Measurements from ENCODE around the gene SYT1. TPM values are rescaled to one million over a fixed set of nuclear protein-coding genes. Genes with fewer than 3 reads are reported as not detected.

Gene SYT1
- total and polyA plus RNA-seq, 2 donors (not counting 1 experiment from before 2014, with no cell fraction given): 0.90 to 2.1 TPM

- H3K27ac ChIP-seq (ENCODE audit: insufficient read depth, low read length): no peak overlapping the region
- H4K20me1 ChIP-seq (ENCODE audit: control insufficient read depth, extremely low read depth, insufficient read depth, low read length): no peaks in the 10 kb centered on the region
- DNase-seq (ENCODE audit: low read depth in 2 of 2): no peak
- no peak overlapping the region for H3K9ac ChIP-seq (ENCODE audit: insufficient read depth, low read length)
- H3K79me2 ChIP-seq (ENCODE audit: control insufficient read depth, insufficient read depth, low read length): no peaks in the 10 kb centered on the region
- no peak for TF ChIP-seq EZH2 (IDR thresholded peaks at IDR 0.05; ENCODE audit: low read length, missing control alignments)
- TF ChIP-seq CTCF (conservative IDR thresholded peaks at IDR 0.05 in 1 of 2, IDR thresholded peaks at IDR 0.05 in 1 of 2; ENCODE audit: low read depth in 1 of 2, low read length in 2 of 2): no peak
- H3K4me3 ChIP-seq (replicated peaks in 1 of 4; ENCODE audit: control extremely low read depth in 1 of 4, insufficient read depth in 1 of 4, low read depth in 3 of 4, low read length in 4 of 4): no peak overlapping the region
- no peaks in the 10 kb centered on the region for H3K4me1 ChIP-seq (ENCODE audit: control insufficient read depth, extremely low read depth, insufficient read depth, low read length)
- H3K36me3 ChIP-seq (ENCODE audit: control insufficient read depth, insufficient read depth, low read length): no peaks in the 10 kb centered on the region
- no peaks in the 10 kb centered on the region for H3K9me3 ChIP-seq (ENCODE audit: control insufficient read depth, insufficient read depth, low read depth, low read length)
- no peak overlapping the region for H3K4me2 ChIP-seq (ENCODE audit: extremely low read depth, insufficient read depth, low read length)
- H2AFZ ChIP-seq (ENCODE audit: low read length): no peak overlapping the region
- H3K27me3 ChIP-seq (ENCODE audit: control insufficient read depth, insufficient read depth, low read length): no peaks in the 10 kb centered on the region
These were observed 129.7 kb downstream of the SYT1 start for GRCh38 chr12:78994168-78994791.

DNA sequence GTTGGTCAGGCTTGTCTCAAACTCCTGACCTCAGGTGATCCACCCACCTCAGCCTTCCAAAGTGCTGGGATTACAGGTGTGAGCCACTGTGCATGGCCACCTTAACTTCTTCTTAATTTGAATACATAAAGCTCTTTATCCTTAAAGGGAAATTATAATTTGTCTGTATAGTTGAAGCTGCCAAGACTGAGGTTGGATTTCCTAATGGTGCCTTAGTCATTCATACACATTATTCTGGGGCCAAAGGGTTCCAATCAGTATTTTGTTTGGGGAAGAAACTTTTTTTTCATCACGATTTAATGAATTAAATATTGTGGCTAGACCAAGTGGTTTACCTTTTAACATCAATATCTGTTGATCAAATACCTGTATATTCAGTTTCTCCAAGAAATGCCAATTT, 135.9 kb downstream of the SYT1 start:
- no peaks in the 10 kb centered on the region for H4K20me1 ChIP-seq (ENCODE audit: control insufficient read depth, extremely low read depth, insufficient read depth, low read length)
- no peaks in the 10 kb centered on the region for H3K4me1 ChIP-seq (ENCODE audit: control insufficient read depth, extremely low read depth, insufficient read depth, low read length)
- peak; percentile 17 to 53 for DNase-seq (ENCODE audit: low read depth in 2 of 2)
- no peak overlapping the region for H3K4me2 ChIP-seq (ENCODE audit: extremely low read depth, insufficient read depth, low read length)
- no peak overlapping the region for H3K9ac ChIP-seq (ENCODE audit: insufficient read depth, low read length)
- no peak overlapping the region for H3K4me3 ChIP-seq (replicated peaks in 1 of 4; ENCODE audit: control extremely low read depth in 1 of 4, insufficient read depth in 1 of 4, low read depth in 3 of 4, low read length in 4 of 4)
- H3K9me3 ChIP-seq (ENCODE audit: control insufficient read depth, insufficient read depth, low read depth, low read length): no peaks in the 10 kb centered on the region
- no peak for TF ChIP-seq EZH2 (IDR thresholded peaks at IDR 0.05; ENCODE audit: low read length, missing control alignments)
- TF ChIP-seq CTCF (conservative IDR thresholded peaks at IDR 0.05 in 1 of 2, IDR thresholded peaks at IDR 0.05 in 1 of 2; ENCODE audit: low read depth in 1 of 2, low read length in 2 of 2): no peak
- no peak overlapping the region for H3K27ac ChIP-seq (ENCODE audit: insufficient read depth, low read length)
- H3K79me2 ChIP-seq (ENCODE audit: control insufficient read depth, insufficient read depth, low read length): no peaks in the 10 kb centered on the region
- no peaks in the 10 kb centered on the region for H3K36me3 ChIP-seq (ENCODE audit: control insufficient read depth, insufficient read depth, low read length)
- H3K27me3 ChIP-seq (ENCODE audit: control insufficient read depth, insufficient read depth, low read length): no peaks in the 10 kb centered on the region
- no peak overlapping the region for H2AFZ ChIP-seq (ENCODE audit: low read length)

- H3K9ac ChIP-seq (ENCODE audit: insufficient read depth, low read length): no peak overlapping the region
- no peak overlapping the region for H3K27ac ChIP-seq (ENCODE audit: insufficient read depth, low read length)
- no peak overlapping the region for H3K4me2 ChIP-seq (ENCODE audit: extremely low read depth, insufficient read depth, low read length)
- DNase-seq (ENCODE audit: low read depth in 2 of 2): no peak
- H4K20me1 ChIP-seq (ENCODE audit: control insufficient read depth, extremely low read depth, insufficient read depth, low read length): no peaks in the 10 kb centered on the region
- no peaks in the 10 kb centered on the region for H3K79me2 ChIP-seq (ENCODE audit: control insufficient read depth, insufficient read depth, low read length)
- TF ChIP-seq EZH2 (IDR thresholded peaks at IDR 0.05; ENCODE audit: low read length, missing control alignments) (no peak), CTCF (conservative IDR thresholded peaks at IDR 0.05 in 1 of 2, IDR thresholded peaks at IDR 0.05 in 1 of 2; ENCODE audit: low read depth in 1 of 2, low read length in 2 of 2) (no peak)
- H3K4me1 ChIP-seq (ENCODE audit: control insufficient read depth, extremely low read depth, insufficient read depth, low read length): no peaks in the 10 kb centered on the region
- H3K36me3 ChIP-seq (ENCODE audit: control insufficient read depth, insufficient read depth, low read length): no peaks in the 10 kb centered on the region
- no peaks in the 10 kb centered on the region for H3K9me3 ChIP-seq (ENCODE audit: control insufficient read depth, insufficient read depth, low read depth, low read length)
- H3K27me3 ChIP-seq (ENCODE audit: control insufficient read depth, insufficient read depth, low read length): no peaks in the 10 kb centered on the region
- H3K4me3 ChIP-seq (replicated peaks in 1 of 4; ENCODE audit: control extremely low read depth in 1 of 4, insufficient read depth in 1 of 4, low read depth in 3 of 4, low read length in 4 of 4): no peak overlapping the region
- no peak overlapping the region for H2AFZ ChIP-seq (ENCODE audit: low read length)
These were observed 136.8 kb downstream of the SYT1 start for GRCh38 chr12:79001404-79001803.
